ENCODE data around the gene FANCG.

Gene FANCG

DNA sequence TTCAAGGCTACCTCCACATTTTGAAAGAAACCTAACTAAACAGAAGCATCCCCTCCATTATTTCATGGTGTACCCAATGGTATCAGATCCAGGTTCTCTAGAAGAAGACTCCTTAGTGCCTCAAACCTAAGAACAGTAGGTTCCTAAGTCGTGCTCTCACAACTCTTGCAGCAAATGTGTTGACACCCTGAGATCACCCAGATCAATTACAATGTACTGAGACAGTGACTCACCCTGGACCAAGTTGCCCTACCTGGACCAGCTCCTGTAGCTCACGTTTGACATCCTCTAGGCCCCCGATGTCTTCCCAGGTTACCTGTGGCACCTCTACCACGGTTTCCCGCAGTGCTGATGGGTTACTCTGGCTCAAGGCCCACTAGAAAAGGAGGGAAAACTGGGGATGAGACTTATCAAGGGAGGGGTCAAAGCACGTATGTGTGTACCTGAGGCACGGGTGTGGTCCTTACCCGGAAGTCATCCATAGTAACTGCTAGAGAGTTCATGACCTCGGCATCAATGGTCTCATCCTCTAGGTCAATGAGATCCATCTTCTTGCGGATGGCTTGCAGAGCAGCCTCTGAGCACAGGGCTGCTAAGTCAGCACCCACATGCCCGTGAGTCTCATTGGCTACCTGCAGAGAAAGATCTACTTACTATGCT, 19.1 kb downstream of the FANCG start:
- ATAC-seq: no peak

DNA sequence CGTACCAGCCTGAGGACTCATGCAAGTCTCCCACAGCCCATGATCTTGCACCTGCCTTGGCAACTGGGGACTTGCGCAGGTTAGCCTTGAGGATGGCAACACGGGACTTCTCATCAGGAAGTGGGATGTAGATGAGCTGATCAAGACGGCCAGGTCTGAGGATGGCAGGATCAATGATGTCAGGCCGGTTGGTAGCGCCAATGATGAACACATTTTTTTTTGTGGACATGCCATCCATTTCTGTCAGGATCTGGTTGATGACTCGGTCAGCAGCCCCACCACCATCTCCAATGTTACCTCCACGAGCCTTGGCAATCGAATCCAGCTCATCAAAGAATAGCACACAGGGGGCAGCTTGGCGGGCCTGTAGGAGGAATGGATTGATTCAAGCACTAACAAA, 20.3 kb downstream of the FANCG start:
- no peak for ATAC-seq

DNA sequence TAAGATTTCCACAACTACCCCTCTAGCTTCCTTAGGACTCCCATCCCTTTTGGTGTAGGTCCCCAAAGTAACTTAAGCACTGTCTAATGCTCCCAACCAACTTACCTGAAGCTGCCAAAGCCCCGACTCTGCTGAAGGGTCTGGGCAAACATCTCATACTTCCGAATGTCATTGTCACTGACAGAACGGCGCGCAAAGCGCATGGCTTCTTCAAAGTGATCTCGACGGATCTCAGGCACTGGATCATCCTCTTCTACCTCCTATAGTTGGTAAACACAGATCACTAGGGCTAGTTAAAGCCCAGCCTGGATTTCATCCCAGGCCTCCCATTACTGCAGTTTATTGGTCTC, 22.5 kb downstream of the FANCG start:
- ATAC-seq: no peak

DNA sequence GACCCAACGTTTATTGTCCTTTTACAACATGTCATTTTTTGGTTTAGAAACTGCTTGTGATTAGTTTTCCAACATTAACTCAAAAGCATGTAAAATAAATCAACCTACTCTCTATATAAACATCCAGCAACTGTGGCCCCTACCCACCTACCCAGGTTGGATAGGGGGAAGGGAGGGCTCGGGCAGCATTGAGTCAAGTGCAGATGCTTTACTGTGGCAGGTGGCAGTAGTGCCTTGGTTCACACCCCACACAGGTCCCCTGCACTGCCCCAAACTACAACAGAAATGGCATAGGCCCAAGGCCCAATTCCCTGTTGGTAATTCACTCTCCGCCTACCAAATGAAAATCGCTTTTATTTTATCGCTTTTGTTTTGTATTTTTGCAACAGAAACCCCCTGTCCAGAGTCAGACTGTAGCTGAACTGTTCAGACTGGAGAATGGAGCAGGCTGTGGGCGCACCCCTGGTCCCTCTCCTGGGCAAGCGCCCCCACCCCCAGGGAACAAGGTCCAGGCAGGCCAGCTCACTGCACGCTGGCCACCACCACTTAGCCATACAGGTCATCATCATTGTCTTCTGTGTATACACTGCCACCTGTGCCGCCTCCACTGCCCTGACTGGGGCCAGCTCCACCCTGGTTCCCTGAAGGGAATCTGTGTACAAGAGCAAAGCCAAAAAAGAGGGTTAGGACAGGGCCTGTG, 23.0 kb downstream of the FANCG start:
- peak in 1 of 2 donors; percentile 41 for ATAC-seq

DNA sequence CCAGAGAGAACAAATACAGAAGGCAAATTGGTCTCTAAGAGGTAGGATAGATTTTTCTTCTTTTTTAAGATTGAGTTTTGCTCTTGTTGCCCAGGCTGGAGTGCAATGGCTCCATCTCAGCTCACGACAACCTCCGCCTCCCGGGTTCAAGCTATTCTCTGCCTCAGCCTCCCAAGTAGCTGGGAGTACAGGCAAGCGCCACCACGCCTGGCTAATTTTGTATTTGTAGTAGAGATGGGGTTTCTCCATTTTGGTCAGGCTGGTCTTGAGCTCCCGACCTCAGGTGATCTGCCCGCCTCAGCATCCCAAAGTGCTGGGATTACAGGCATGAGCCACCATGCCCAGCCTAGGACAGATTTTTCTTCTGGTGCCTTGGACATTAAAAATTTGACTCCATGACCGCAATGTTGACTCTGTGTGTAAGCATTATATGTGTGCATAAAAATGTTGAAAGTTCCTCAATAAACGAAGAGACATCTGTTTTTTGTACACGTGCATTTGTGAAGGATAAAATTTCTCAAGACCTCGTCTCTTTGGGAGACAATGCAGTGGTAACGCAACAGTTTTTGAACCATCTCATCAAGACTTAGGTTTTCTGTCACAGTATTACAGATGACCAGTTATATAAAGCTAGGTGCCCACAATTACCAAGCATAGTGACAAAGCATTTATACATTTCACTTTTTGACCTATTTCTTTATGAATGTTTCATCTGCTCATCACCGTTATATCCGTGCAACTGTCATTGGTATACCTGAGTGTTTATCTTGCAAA, 24.7 kb downstream of the FANCG start:
- ATAC-seq: no peak

DNA sequence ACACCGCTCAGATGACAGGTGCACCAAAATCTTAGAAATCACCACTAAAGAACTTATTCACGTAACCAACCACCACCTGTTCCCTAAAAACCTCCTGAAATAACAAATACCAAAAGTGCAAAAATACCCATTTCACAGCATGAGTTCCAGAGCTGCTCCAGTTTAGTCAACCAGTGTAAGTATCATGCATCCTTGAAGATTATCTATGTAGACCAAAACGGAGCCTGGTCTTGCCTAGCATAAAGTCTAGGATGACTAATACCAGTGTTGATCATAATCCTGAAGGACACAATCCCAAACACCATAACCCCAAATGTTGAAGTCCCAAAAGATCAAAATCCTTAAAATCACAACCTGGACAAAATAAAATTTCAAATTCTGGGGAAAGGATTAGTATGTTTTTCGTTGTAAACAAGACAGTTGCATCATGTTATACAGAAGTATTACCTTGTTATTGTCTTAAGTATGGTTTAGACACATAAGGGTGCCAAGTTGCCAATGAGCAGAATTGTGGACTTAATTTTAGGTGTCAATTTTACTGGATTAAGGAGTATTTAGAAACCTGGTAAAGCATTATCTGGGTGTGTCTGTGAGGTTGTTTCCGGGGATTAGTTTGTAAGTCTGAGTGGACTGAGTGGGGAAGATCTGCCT, 25.4 kb downstream of the FANCG start:
- ATAC-seq: no peak

DNA sequence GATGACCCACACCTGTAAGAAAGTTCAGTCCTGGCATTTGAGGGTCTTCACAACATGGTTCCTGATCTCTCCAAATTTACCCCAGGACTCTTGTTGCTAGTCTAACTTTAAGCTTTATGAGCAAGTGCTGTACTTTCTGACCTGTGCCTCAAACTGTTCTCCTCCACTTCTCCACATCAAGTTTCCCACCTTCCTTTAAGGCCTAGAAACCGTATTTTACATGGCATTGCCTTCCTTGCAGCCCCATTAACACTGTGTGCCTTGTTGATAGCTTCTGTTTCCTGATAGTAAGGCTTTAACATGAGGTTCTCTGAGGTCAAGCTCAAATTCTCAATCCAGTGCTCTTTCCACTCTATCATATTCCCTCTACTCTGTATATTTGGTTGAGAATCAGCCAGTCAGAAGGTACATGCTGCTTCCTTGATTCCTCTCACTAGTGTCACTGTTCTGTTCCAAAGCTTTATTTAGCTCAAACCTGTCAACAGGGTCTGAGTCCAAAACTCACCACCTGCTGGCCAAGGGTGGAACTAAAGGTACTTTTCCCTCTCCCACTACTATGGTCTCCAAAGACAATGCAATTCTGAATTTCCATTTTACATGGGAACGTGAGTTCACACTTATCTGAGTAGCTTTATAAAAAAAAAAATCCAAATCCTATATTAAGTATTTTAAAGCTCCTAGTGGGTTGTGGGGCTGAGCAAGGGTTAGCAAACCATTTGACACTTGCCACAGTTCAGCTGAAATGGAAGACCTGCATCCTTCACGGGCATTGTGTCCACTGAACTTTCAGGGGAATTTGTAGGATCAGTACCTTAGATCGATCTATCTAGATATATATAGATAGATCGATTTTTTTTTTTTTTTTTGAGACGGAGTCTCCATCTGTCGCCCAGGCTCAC, 28.4 kb downstream of the FANCG start:
- peak; percentile 64 to 76 for ATAC-seq

DNA sequence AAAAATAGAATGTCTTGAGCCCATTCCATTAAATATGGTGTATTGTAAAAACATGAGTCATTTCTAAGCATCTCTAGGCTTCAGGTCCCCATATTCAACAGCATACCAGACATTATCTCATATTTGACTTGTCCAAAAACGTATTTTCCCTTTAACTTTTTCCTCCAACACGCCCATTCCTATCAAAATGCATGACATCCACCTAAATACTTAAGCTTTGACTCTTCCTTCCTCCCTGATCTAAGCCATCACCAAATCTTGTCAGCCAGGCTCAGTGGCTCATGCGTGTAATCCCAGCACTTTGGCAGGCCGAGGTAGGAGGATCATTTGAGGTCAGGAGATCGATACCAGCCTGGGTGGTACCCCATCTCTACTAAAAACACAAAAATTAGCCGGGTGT, 31.2 kb downstream of the FANCG start:
- ATAC-seq: no peak

DNA sequence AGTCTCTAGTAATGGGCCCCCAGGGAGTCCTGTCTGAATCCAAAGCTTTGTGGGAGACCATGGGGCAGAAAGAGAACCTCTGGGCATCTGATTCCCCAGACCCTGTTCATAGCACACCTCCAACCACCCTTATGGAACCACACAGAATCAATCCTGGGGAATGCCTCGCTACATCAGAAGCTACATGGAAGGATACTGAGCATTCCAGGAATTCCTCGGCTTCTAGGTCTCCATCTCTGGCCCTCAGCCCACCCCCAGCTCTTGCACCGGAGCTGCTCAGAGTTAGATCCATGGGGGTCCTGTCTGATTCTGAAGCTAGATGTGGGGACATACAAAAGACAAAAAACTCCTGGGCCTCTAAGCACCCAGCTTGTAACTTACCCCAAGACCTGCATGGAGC, 35.7 kb downstream of the FANCG start:
- ATAC-seq: no peak

DNA sequence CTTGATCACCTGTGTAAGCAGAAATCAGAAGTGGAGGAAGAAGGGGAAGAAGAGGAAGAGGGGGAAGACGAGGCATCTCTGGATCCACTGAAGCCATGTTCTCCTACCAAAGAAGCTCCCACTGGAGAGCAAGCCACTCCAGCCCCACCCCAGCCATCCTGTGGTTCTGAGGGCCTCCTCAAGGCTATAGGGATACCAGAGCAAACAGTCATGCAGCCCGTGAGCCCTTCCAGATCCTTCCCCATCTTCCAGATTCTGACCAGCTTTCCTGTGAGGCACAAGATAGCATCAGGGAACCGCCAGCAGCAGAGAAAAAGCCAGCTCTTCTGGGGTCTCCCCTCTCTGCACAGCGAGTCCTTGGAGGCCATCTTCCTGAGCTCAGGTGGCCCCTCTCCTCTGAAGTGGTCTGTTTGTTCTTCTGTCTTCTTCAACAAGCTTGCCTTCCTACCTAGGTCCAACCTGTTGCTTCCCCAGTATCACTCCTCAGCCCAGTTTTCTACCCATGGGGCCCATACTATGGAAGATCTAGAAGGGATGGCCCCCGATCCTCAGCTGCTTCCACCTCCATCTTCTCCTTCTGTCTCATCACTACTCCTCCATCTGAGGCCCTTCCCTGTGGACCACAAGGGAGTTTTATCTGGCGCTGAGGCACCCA, 36.7 kb downstream of the FANCG start:
- ATAC-seq: no peak

DNA sequence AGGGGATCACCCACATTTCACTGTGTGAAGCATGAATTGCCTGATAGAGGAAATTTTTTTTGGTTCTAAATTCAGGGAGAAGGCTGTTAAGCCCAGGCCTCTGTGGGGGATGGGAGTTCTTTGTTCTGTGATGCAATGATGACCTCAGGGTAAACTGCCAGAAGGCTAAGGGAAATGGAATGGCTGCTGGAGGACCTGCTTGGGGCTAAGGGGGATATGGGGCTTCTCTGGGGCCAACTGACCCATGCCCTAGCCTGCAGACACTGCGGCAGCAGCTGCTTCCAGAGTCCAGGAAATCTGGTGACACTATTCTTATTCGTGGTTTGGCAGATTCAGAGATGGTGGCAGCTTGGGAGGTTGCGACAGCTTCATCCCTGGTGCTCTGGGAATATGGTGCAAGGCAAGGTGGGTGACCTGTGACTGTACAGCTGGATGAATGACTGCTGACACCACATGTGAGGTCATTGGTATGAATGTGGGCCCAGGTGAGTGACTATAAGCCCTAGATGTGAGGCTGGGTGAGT, 37.6 kb downstream of the FANCG start:
- no peak for ATAC-seq

DNA sequence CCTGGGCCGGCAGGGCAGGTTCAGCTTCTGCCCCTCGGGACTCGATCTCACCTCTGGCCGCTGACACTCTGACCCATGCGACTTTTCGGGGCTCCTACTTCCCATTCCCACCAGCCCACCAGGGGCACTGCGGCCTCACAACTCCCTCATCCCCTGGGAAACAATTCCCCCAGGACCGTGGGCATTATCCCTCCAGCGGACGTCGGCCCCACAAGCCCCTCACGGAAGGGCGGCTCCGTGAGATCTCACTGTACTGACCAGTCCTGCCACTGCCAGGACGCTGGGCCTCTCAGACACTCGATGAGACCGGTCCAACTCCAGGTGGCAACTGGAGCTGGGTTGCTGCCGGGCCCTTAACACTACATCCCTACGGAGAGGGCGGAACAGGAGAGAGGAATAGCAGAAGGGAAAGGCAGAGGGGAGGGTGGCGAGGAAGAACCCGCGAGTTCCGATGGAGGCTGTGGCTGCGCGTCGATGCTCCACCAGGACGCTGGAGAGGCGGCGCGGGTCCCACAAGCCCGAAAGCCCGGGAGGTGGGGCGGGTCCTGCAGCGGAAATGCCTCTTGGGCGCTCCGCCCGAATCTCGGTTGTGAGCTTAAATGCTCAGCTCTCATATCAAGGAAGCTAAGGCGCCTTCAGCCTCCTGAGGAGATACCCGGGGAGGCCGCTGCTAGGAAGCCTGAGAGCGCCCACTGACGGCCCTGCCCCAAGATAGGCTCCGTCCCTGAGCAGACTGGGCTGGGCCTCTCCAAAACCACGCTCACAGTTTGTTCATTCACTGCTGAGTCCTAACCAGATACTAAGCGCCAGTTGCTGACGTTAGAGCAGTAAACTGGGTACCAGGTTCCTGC, 43.7 kb downstream of the FANCG start:
- peak; percentile 48 to 76 for ATAC-seq

DNA sequence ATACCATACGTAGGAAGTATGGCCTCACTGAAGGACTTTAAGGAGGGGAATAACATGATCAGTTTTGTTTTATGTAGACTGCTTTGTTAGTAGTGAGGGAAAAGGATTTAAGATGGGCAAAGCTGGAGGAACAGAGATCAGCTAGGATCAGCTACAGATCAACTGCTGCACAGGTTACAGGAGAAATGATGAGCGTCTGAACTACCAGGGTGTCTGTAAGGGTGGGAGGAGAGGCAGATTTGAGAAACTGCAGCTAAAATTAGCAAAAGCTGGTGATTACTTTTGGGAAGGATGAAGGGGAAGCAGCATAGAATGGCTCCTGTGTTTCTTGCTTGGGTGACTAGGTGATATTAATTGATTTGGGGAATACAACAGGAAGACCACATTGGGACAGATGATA, 46.6 kb downstream of the FANCG start:
- ATAC-seq: no peak

DNA sequence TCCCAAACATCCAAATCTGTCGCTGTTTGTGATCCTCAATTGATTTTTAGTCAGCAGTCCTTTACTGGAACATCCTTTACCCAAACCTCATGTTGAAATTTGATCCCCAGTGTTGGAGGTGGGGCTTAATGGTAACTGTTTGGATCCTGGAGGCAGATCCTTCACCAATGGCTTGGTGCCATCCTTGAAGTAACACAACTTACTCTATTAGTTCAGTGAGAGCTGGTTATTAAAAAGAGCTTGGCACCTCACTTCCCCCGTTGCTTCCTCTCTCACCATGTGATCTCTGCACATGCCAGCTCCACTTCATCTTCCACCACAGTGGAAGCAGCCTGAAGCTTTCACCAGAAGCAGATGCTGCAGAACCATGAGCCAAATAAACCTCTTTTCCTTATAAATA, 49.9 kb downstream of the FANCG start:
- ATAC-seq: no peak

DNA sequence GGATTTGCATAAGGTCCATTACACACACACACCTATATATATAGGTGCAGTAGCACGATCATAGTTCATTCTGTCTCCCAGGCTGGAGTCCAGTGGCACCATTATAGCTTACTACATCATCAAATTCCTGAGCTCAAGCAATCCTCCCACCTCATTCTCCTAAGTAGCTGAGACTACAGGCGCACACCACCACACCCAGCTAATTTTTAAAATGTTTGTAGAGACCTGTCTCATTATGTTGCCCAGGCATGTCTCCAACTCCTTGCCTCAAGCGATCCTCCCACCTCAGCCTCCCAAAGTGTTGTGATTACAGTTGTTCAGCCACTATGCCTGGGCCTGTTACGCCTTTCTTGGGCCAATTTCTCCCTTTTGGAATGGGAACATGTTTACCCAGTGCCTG, 50.5 kb downstream of the FANCG start:
- ATAC-seq: no peak

DNA sequence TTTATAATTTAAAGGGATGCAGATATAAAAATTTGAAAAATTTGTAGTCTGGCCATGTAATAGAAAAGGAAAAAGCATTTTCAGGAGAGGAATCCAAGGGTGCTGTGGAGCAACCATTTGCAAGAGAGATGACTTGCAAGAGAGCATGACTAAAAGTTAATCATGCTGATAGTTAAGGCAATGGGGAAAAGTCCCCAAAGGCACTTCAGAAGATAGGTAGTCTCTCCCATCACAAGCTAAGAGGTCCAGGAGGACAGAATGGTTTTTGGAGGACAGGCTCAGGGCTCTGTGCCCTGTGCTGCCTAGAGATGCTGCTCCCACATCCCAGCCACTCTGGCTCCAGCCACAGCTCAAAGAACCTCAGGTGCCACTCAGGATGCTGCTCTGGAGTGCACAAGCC, 51.4 kb downstream of the FANCG start:
- ATAC-seq: no peak

DNA sequence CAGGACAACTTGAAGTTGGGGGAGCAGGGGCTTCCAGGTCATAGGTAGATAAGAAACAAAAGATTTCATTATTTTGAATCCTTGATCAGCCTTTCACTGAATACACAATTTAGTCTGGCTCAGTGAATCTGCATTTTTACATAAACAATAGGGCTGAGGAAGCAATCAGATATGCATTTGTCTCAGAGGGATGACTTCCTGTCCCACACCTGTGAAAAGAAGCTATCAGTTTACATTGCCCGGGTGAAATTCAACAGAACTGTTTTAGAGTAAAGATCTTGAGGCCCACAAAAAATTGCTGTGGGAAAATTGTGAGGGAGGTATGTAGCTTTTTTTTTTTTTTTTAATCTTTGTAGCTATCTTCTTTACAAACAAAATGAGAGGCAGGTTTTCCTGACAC, 51.9 kb downstream of the FANCG start:
- ATAC-seq: no peak

DNA sequence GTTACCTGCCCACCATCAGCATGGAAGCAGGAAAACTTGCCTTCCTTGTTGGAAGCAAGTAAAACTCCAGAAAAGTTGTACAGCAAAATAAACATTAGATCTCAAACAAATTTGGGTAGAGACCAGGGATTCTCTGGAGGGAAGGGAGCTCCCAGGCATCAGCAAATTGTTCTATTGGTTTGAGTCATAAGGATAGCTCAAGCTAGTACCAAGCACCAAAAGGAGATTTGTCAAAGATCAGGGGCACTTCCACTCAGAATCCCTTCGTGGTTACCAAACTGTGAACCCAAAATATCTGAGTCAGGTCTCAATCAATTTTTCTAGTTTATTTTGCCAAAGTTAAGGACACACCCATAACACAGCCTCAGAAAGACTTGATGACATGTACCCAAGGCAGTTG, 52.4 kb downstream of the FANCG start:
- ATAC-seq: no peak

DNA sequence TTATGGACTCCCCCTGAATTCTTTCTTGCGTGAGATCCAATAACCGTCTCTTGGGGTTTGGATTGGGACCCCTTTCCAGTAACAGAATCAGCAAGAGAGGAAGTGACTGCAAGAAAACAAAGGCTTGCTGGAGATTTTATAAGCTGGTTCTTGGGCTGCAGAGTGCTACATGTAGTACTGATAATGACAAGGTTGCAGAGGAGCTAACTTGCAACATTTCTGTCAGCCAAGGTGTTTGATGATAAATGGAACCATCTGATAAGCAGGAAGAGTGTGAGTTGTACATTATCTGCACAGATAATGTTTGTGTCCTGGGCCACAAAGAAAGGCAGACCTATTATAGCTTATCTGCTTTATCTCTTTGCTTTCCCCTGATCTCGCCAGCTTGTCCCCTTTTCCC, 53.1 kb downstream of the FANCG start:
- no peak for ATAC-seq
